RPMI7951 (cell line): ENCODE results near the gene NAALADL1. TPM values are rescaled to one million over a fixed set of nuclear protein-coding genes. Genes with fewer than 3 reads are reported as not detected.
A peak's percentile ranks its signal among the peaks of the same experiment; 100 is the strongest.

ENCODE experiments used
- DNase-seq: peaks from one replicate; pipeline ENCODE4 v3.0.0-alpha.2; 2012; ENCODE audit warnings: low read depth
- total RNA-seq: library from RNA; depleted of rRNA; stranded (reverse); fragments of >200 nt; shearing (Covaris generic); gene quantifications from 2 replicates; pipeline ENCODE4 v1.2.3, GENCODE V29; 2014

NAALADL1 gene
- total RNA-seq, 1 experiment from 2014 or later: not detected

DNA sequence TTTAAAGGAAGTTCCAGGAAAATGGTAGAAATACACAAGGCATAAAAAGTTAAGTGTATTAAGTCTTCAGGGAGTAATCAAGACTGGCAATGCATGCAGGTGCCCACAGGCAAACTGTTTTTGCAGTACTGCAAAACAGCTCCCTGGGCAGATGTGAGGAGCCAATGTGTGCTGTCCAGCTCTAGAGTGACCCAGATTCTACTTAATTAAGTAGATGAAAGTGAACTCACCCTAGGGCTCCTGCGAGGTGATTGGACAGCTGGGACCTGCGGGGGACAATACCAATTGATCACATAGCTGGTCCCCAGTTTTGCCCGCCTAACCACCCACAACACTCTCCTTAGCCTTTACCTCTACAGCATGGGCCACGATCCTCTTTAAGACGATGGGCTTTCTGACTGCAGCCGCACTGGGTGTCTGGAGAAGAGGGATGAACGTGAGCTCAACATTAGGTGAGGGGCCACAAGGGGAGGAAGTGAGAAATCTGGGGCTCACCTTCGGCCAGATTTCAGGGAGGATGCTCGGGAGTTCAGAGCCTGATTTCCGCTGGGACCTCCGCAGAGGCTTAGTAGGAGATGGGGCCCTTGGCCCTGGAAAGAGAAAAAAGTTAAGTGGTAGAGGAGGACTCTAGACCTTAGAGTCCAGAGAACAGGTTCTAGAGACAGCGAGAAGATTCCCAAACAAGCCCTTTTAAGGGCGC lies 24.9 kb upstream of the NAALADL1 start:
- no peak for DNase-seq

- no peak for DNase-seq
Observed at GRCh38 chr11:65078786-65079342, 20.5 kb upstream of the NAALADL1 start.

DNA sequence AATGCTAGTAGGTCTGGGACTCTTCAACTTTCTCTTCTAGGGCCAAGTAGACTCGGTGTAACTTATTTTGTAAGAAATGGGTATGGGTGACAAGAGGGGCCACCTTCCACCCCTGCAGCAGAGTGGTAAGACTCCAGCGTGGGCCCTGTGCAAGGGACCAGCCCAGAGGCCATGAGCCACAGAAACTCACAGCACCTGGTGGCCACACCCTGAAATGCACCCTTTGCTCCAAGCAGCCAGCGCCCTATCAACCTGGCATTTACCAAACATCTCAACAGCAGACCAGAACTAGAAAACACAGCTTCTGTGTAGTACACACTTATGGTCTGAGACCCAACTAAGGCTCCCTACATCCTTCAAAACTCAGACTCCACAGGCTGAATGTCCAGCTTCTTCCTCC lies 19.8 kb upstream of the NAALADL1 start:
- DNase-seq: peak; percentile 32

DNA sequence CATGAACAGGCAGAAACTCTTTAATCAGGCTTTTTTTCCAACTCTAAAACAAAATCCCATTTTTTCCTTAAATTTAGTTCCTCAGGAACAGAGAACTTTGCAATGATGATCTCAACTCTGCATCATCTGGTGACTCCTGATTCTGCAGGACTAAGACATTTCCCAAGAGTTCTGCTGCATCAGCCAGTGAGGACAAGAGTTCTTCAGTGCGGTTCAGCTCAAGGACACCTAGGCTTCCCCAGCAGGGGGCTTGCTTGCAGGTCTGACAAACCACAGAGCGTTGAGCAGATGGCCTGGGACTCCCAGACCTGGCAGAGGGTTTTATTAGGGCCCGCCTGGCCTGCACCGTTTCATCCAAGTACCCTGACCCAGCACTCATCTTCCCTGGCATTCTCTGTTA lies 19.1 kb upstream of the NAALADL1 start:
- no peak for DNase-seq

- DNase-seq: no peak
Observed at GRCh38 chr11:65072631-65072966, 14.2 kb upstream of the NAALADL1 start.

DNA sequence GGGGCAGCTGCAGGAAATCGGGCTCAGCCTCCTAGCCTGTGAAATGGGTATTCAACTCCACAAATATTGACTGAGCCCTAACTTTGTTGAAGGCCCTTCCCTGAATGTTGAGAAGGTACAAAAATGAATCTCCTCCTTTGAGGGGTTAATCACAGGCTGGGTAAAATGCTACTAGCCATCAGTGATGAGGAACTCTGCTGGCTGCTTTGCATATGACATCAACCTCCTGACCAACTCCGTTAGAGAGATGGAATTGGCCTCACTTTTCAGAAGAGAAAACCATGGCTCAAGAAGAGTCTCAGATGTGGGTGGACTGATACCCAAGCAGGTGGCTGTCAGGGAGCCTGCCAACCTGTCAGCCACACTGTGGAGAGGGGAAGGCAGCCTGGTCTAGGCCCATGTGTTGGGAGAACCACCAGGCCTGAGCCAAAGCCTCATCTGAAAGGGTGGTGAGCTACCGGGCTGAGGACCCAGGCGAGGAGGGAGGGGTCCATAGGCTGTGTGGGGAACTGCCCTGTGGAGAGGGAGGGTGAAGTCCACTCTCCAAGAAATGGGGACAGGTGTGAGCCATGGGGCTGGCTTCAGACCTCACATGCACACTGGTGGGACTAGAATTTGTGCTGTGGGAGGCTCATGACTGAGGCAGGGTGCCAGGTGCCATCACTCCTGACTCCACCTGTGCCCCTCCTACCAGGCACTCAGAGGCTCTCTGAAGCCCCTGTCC lies 13.7 kb upstream of the NAALADL1 start:
- no peak for DNase-seq

DNA sequence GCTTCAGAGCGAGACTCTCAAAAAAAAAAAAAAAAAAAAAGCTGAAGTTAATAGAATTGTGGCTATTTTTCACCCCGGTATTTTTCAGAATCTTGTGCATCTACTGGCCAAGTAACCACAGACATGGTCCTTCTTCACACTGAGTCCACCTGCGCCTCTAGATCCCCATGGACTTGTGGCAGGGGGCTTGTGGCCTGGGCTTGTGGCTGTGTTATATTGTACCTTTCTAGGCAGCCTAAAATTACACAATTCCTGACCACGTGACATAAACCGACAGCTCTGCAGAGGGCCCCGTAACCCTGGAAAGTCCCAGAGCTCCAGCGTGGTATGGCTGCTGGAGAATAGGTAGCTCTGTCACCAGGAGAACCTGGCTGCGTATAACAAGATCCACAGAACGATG lies 10.9 kb upstream of the NAALADL1 start:
- DNase-seq: no peak

DNA sequence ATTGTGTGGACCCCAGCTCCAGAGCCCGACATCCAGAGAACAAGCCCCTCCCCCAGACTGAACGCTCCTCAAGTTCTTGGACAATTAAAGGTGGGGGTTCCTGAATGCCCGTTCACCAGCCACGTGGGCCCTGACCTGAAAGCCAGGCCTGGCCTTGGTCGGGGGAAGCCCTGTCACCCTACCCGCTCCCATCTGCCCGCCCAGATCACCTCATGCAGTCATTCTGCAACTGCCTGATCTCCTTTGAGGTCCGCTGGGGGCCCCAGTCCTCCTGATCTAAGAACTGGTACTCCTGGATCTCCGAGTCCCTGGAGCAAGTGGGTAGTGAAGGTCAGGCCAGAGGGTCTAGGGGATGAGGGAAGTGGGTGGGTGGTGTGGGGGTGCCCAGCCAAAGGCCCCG lies 9.1 kb upstream of the NAALADL1 start:
- no peak for DNase-seq

- no peak for DNase-seq
Observed at GRCh38 chr11:65066805-65067291, 8.5 kb upstream of the NAALADL1 start.

- DNase-seq: no peak
Observed at GRCh38 chr11:65066315-65066714, 8.0 kb upstream of the NAALADL1 start.

- no peak for DNase-seq
Observed at GRCh38 chr11:65065851-65066250, 7.5 kb upstream of the NAALADL1 start.

- DNase-seq: no peak
Observed at GRCh38 chr11:65064847-65065240, 6.5 kb upstream of the NAALADL1 start.

DNA sequence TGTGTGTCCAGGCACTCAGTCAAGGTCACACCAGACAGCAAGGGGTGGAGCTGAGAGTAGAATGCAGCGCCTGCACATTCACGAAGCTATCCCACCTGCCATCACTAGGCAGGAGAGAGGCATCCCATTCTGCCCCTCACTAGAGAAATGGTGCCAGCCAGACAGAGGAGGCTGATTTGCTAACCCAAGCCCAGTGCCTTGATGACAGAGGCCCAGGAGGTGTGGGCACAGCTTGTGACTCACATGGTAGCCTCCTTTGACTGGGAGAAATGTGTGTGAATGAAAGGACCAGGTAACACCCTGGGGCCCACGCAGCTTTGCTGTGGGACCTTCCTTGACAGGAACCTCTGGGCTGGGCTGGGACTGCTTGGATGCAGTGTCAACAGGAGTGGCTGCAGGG lies 5.2 kb upstream of the NAALADL1 start:
- DNase-seq: no peak

DNA sequence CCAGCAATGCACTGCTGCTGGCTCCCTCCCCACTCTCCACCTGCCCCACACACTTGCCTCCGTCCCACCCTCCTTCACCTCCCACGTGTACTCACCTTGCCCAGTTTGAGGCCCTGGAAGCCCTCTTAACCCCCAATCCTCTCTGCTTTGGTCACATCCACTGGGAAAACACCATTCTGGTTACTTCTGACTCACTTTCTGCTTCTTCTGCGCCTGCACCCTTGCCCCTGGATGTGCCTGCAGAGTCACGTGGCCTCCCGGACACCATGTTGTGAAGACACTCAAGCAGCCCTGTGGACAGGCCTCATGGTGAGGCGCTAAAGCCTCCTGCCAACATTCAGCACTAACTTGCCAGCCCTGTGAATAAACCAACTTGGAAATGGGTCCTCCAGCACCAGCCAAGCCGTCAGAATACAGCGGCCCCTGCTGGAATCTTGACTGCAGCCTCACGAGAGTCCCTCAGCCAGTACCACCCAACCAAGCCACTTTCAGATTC lies 2.6 kb upstream of the NAALADL1 start:
- peak; percentile 8 for DNase-seq

GRCh38 chr11:65059959-65060824 lies 1.8 kb upstream of the NAALADL1 start:
- peak; percentile 19 for DNase-seq

DNA sequence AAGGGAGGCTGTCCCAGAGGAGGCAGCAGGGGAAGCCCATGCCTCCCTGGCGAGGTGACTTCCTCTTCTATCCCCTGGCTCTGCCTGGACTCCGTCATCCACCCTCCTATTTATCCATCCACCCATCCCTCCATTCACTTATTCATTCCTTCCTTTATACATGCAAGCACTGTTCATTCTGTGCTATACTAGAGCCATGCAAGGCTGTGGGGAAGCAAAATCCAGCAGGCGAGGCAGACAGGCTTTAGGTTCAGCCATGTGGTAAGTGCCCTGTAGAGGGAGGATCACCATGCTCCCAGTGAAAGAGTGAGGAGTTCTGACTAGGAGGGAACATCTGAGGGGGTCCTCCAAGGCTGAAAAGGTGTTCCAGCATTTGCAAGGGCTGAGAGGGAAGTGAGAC lies 1.2 kb upstream of the NAALADL1 start:
- no peak for DNase-seq

DNA sequence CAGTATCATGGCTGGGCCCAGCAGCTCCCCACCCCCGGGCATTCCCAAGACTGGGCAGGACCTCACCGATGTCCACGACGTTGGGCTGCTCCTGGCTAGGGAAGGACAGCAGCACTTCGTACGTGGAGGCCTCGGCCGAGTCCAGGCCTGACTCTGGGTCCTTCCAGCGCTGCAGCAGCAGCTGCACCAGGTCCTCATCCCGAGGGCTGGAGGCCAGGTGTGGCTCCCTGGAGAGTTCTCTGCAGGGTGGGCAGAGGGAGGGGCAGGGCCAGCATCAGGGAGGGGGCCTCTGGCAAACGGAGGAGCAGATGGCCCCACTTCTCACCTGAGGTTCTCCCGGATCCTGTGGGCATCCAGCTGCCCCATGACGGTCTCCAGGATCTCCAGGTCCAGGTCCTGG lies 341 bp downstream of the NAALADL1 start:
- DNase-seq: no peak

- DNase-seq: no peak
Observed at GRCh38 chr11:65057526-65057925, 827 bp downstream of the NAALADL1 start.

DNA sequence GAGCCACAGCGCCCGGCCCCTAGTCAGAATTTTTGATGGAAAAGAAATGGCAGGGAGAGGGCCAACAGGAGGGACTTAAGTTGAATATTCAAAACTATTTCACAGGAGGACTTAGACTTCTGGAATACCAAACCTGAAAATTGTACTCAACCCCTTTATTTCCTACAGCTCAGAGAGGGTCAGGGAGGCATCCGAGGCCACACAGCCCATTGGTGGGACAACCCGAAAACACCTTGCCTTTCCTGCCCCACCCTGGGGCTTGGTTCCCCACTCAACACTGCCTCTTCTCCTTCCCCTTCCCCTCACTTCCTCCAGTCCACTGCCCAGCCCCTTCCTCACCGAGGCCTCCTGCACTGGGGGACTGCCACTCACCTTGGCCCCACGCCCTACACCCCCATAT lies 1.4 kb downstream of the NAALADL1 start:
- no peak for DNase-seq

DNA sequence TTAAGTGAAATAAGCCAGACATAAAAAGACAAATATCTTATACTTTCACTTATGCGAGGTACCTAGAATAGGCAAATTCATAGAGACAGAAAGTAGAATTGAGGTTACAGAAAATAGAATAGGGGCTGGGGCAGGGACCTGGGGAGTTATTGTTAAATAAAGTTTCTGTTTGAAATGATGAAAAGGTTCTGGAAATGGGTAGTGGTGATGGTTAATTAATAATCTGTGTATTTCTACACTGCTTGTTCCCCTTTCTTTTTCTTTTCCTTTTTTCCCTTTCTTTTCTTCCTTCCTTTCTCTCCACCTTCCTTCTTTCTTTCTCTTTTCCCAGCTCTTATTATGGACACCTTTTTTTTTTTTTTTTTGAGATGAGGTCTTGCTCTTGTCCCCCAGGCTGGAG lies 2.8 kb downstream of the NAALADL1 start:
- DNase-seq: no peak

GRCh38 chr11:65053827-65054508 lies 4.4 kb downstream of the NAALADL1 start:
- DNase-seq: no peak
